Measurements from ENCODE around the gene CCDC110.
"Not testable (repeated sequence)": the region's sequence is repeated elsewhere in the genome, so short reads cannot be mapped to it uniquely, and the experiment has no call there.

The CCDC110 gene

GRCh38 chr4:185471235-185472102 lies at the start of gene CCDC110:
CCDC110 (minus strand) TSS chr4:185471733; CDS start chr4:185471683, 50 bp downstream.
- DNase-seq (ENCODE audit: low read depth): peak; percentile 78

GRCh38 chr4:185520119-185520518 lies 48.6 kb upstream of the CCDC110 start:
- peak; percentile 70 for DNase-seq (ENCODE audit: low read depth)

GRCh38 chr4:185518494-185518893 lies 47.0 kb upstream of the CCDC110 start:
- no peak for DNase-seq (ENCODE audit: low read depth)

GRCh38 chr4:185518069-185518468 lies 46.5 kb upstream of the CCDC110 start:
- DNase-seq (ENCODE audit: low read depth): no peak

GRCh38 chr4:185515248-185515647 lies 43.7 kb upstream of the CCDC110 start:
- no peak for DNase-seq (ENCODE audit: low read depth)

GRCh38 chr4:185514182-185514697 lies 42.7 kb upstream of the CCDC110 start:
- DNase-seq (ENCODE audit: low read depth): no peak

GRCh38 chr4:185513489-185514181 lies 42.1 kb upstream of the CCDC110 start:
- DNase-seq (ENCODE audit: low read depth): peak; percentile 79

GRCh38 chr4:185512516-185512915 lies 41.0 kb upstream of the CCDC110 start:
- peak; percentile 56 for DNase-seq (ENCODE audit: low read depth)

- not testable (repeated sequence) for DNase-seq (ENCODE audit: low read depth)
Measured at GRCh38 chr4:185511243-185511642, 39.7 kb upstream of the CCDC110 start.

- no peak for DNase-seq (ENCODE audit: low read depth)
Measured at GRCh38 chr4:185510806-185511205, 39.3 kb upstream of the CCDC110 start.

GRCh38 chr4:185508181-185508580 lies 36.6 kb upstream of the CCDC110 start:
- DNase-seq (ENCODE audit: low read depth): no peak

- no peak for DNase-seq (ENCODE audit: low read depth)
Measured at GRCh38 chr4:185506422-185506821, 34.9 kb upstream of the CCDC110 start.

- no peak for DNase-seq (ENCODE audit: low read depth)
Measured at GRCh38 chr4:185504098-185505047, 32.8 kb upstream of the CCDC110 start.

- DNase-seq (ENCODE audit: low read depth): no peak
Measured at GRCh38 chr4:185502386-185502785, 30.9 kb upstream of the CCDC110 start.

GRCh38 chr4:185500576-185500975 lies 29.0 kb upstream of the CCDC110 start:
- no peak for DNase-seq (ENCODE audit: low read depth)

GRCh38 chr4:185500035-185500434 lies 28.5 kb upstream of the CCDC110 start:
- no peak for DNase-seq (ENCODE audit: low read depth)

GRCh38 chr4:185488650-185489049 lies 17.1 kb upstream of the CCDC110 start:
- no peak for DNase-seq (ENCODE audit: low read depth)

- no peak for DNase-seq (ENCODE audit: low read depth)
Measured at GRCh38 chr4:185481401-185481800, 9.9 kb upstream of the CCDC110 start.

GRCh38 chr4:185480016-185480732 lies 8.6 kb upstream of the CCDC110 start:
- no peak for DNase-seq (ENCODE audit: low read depth)

- DNase-seq (ENCODE audit: low read depth): no peak
Measured at GRCh38 chr4:185479507-185479971, 8.0 kb upstream of the CCDC110 start.

- no peak for DNase-seq (ENCODE audit: low read depth)
Measured at GRCh38 chr4:185473247-185473646, 1.7 kb upstream of the CCDC110 start.
